ENCODE measurements around the gene SLC6A6.

DNA sequence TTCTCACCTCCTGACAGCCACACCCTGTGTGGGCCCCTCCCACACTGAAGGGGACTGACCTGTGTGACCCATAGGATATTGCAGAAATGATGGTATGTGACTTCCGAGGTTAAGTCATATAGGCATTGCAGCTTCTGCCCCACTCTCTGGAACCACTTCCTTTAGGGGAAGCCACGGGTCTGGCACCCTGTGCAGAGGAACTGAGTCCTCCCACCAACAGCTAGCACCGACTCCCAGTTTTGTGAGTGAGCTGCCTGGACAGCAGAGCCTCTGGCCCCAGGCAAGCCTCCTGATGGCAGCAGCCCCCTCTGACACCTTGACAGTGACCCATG is 24.6 kb upstream of the SLC6A6 start:
- TF ChIP-seq, protein P1, sequence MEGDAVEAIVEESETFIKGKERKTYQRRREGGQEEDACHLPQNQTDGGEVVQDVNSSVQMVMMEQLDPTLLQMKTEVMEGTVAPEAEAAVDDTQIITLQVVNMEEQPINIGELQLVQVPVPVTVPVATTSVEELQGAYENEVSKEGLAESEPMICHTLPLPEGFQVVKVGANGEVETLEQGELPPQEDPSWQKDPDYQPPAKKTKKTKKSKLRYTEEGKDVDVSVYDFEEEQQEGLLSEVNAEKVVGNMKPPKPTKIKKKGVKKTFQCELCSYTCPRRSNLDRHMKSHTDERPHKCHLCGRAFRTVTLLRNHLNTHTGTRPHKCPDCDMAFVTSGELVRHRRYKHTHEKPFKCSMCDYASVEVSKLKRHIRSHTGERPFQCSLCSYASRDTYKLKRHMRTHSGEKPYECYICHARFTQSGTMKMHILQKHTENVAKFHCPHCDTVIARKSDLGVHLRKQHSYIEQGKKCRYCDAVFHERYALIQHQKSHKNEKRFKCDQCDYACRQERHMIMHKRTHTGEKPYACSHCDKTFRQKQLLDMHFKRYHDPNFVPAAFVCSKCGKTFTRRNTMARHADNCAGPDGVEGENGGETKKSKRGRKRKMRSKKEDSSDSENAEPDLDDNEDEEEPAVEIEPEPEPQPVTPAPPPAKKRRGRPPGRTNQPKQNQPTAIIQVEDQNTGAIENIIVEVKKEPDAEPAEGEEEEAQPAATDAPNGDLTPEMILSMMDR (IDR thresholded peaks at IDR 0.05): no peak
- TF ChIP-seq EP300 (IDR thresholded peaks at IDR 0.05; ENCODE audit: low read depth) (no peak), POLR2AphosphoS5 (IDR thresholded peaks at IDR 0.05) (no peak), POLR2A (IDR thresholded peaks at IDR 0.05) (no peak)
